Stimulated activated CD8-positive, alpha-beta memory T cell treated with anti-CD3 and anti-CD28 coated beads, Interleukin-15, amount 100 ng/mL, for 1 hour (primary cell): ENCODE data around the gene GGN.
"Not testable (repeated sequence)": the region's sequence is repeated elsewhere in the genome, so short reads cannot be mapped to it uniquely, and the experiment has no call there.

Experiments
- DNase-seq: peaks from one replicate; pipeline ENCODE4 v3.0.0-alpha.2; 2020; ENCODE audit warnings: low read depth

Gene GGN, protein sequence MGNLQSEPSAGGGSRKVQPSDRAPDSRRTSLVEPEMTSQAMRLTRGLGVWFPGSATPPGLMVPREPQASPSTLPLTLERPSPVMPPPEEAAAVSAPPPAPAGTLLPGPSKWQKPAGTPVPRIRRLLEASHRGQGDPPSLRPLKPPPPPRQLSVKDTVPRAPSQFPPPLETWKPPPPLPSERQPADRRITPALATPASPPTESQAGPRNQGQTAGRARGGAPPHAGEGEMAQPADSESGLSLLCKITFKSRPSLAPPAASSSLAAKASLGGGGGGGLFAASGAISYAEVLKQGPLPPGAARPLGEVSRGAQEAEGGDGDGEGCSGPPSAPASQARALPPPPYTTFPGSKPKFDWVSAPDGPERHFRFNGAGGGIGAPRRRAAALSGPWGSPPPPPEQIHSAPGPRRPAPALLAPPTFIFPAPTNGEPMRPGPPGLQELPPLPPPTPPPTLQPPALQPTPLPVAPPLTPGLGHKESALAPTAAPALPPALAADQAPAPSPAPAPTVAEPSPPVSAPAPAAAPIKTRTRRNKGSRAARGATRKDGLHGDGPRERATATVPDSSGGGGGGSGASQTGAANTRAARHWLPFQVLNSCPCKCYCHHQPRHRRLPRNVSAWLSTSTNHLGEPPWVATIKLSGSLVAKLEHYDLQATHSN

DNA sequence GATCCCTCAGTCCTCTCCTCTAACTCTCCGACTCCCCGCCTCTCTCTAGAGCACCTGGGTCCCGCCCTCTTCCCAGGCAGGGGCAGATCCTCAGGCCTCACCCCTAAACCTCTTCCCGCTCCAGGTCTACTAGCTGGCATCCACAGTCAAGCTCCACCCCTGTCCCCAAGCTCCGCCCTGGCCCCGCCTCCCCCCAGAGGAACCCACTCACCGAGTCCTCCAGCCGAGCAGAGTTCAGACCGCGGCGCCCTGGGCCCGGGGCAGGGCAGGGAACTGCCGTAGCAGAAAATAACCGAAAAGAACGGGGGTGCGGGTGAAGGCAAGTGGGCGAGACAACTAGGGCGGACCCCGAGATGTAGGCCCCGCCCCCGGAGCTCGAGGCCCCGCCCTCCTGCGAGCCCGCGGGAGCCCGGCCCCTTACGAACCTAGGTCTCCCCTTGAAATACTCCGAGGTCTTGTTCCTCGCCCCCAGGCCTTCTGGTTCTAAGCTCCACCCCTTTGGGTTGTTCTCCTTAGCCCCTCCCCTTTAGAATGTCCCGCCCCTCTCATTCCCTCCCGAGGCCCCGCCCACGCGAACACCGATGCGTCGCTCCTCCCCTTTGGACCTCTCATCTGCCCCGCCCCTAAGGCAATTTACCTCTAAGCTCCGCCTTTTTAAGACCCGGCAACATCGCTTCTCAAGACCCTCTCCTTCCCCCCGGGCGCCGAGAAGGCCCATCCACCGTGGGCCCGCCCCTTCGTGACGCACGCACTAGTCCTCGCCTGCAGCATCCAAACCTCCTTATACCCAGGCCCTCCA lies at the start of gene GGN:
TSS of gene GGN (minus strand) at position 485 of the 799 bp plus-strand sequence. CDS start 773 bp downstream, outside the sequence.
- peak; percentile 59 for DNase-seq

DNA sequence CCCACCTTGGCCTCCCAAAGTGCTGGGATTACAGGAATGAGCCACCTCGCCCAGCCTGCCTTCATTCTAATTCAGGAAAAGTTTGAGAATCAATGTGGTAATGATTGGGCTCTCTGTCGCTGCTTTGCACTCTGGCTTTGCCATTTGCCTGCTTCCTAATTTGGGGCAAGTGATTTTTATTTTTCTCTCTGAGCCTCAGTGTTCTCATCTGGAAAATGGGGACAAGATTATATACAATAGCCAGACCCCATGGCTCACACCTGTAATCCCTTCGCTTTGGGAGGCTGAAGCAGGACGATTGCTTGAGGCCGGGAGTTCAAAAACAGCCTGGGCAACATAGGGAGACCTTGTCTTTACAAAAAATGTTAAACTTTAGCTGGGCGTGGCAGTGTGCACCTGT lies 49.5 kb upstream of the GGN start:
- no peak for DNase-seq

DNA sequence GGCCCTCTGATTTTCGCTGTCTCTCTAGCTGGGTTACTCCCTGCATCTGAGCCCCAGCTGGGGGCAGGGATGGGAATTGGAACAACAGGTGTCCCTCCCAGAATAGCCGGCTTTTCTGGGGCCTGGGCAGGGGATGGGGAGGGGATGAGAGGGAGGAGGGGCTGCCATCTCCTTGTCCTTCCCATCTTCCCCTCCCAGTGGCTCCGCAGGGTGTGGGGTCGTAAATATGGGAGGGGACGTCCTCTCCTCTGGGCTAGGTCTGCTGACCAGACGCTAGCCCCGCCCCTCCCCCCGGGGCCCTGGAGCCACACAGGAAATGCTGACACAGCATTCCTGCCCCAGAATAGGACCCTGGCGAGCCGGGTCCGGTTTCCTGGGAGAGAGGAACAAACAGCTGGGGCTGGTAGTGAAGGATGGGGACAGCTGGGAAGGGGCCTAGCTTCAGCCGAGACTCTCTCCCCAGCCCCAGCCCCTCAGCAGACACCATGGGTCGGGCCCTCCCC lies 46.8 kb upstream of the GGN start:
- no peak for DNase-seq

DNA sequence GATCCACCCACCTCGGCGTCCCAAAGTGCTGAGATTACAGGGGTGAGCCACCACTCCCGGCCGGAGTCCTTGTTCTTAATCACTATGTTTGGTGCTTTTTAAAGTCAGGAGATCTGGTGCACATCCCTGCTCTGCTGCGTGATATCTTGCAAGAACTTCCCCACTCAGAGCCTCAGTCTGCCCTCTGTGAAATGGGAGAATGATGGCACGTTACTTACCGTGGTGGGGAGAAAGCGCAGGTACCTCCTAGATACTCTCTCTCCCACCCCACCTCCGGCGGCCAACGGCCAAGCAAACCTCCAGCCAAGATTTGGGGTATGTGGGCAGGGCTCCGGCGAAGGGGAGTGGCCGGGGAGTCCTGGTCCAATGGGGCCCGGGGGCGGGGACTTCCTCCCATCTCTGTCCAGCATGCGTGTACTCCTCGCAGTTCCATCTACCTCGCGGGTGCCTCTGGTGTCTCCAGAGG lies 45.5 kb upstream of the GGN start, which contains the start of gene RYR1:
TSS of gene RYR1 (plus strand) at position 424 of the 466 bp plus-strand sequence. CDS start 139 bp downstream, outside the sequence.
- no peak for DNase-seq

DNA sequence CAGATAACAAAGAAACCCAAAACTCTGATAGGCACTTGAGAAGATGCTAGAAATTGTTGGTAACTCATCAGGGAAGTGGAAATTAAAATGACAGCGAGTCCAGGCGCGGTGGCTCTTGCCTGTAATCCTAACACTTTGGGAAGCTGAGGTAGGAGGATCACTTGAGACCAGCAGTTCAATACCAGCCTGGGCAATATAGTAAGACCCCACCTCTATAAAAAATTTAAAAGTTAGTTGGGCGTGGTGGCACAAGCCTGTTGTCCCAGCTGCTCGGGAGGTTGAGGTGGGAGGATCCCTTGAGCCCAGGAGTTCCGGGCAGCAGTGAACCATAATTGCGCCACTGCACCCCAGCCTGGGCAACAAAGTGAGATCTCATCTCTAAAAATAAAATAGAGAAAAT lies 43.1 kb upstream of the GGN start:
- no peak for DNase-seq

DNA sequence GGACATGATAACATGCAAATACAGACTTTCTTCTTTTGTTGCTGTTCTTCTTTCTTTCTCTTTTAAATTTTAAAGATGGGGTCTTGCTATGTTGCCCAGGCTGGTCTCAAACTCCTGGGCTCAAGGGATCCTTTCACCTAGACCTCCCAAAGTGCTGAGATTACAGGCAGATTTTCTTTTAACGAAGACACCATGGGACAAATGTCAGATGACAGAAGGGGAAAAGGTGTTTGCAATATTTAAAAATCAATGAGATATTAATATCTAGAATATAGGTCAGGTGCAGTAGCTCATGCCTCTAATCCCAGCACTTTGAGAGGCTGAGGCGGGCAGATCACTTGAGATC lies 42.0 kb upstream of the GGN start:
- no peak for DNase-seq

DNA sequence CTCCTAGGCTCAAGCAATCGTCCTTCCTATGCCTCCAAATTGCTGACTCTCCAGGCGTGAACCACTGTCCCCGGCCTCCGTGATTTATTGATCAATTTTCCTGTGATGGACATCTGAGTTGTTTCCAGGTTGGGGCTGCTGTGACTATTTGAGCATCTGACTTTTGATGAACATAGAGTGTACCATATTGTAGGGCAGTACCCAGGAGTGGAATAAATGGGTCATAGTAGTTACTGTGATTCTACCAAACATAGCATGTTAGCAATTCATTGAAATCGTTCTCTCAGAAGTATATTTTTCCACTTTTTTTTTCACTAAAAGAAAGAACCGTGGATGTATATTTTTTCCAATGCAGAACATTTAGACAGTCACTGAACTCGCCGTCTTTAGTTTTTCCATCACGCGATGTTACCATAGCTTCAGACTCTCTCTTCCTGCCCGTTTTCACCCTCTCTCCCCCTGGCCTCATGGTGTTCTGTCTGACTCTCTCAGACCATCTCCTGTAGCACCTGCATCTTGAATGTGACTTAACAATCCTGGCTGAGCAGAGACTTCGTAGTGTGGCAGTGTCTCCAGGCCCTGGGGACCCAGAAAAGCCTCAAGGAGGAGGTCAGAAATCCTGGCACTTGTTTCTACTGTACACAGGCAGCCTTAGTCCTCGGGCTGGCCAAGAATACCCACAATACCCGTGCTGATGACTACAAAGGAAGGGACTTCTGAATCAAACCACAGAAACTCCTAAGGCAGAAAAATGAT lies 41.4 kb upstream of the GGN start:
- DNase-seq, result no peak

DNA sequence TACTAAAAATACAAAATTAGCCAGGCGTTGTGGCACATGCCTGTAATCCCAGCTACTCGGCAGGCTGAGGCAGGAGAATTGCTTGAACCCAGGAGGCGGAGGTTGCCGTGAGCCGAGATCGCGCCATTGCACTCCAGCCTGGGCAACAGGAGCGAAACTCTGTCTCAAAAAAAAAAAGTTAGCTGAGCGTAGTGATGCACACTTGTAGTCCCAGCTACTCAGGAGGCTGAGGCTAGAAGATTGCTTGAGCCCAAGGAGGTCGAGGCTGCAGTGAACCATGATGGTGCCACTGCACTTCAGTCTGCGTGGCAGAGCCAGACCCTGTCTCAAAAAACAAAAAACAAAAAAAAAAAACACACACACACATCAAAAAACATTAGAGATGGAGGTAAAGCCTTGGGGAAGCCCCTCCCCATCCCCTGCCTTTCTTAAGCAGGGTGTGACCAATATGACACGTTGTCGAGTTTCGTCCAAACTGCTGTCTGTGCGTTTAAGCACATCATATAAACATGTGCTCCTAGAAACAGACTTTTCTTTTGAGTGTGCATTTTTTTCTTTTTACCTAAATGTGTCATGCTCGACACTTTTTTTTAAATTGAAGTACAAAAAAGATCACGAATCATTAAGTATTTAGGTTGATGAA lies 39.3 kb upstream of the GGN start:
- not testable (repeated sequence) for DNase-seq

DNA sequence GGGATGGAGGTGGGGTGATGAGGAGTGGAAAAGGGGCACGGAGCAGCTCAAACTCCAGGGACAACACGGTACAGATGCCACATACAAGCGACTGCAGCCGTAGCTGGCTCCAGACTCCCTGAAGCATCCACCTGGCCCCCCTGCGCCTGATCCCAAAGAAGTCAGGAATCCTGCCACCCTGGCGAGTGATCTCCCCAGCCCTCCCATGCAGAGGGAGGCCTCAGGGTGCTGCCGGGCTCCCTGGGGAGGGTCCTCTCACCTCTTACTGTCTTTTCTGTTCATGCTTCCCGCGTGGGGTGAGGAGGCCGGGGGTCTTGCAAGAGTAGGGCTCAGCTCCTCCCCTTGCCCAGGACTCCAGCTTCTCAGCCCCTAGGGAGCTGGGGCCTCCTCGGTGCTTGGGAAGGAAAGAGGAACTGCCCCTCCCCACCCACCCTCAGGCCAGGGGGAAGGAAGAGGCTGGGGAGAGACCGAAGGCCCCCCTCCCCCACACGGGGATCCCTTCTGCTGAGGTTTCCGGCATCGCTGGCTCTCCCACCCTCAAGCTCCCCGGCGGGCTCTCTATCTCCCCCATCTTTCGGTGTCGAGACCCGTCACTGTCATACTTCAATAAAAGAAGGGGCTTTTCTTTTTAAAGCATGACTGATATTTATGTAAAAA lies 38.1 kb upstream of the GGN start, which contains the start of gene RASGRP4:
TSS of gene RASGRP4 (minus strand) at position 410 of the 657 bp plus-strand sequence. CDS start at position 282, 128 bp downstream.
- no peak for DNase-seq

DNA sequence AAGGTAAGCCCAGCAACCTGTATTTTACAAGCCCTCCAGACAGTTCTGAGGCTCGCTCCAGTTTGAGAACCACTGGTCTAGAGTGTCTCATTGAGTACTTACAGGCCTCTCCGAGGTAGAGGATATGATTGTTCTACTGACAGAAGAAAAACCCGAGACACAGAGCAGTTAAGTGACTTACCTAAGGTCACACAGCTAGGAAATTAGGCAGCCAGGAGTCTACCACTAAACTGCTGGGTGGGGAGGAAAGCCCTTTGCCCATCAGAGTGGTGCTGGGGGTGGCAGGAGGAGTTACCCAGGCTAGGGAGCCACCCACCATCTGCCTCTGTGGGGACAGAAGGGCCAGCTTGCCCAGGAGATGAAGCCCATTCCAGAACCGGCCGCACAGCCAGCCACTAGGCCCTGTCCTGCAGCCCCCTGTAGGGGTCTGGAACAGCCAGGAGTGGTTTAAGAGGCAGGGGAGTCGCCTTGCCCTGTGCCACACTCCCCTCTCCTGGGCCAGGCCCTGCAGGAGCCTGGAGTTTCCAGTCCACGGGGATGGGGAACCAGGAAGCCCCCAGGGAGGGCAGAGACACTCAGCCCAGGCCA lies 37.5 kb upstream of the GGN start:
- no peak for DNase-seq

DNA sequence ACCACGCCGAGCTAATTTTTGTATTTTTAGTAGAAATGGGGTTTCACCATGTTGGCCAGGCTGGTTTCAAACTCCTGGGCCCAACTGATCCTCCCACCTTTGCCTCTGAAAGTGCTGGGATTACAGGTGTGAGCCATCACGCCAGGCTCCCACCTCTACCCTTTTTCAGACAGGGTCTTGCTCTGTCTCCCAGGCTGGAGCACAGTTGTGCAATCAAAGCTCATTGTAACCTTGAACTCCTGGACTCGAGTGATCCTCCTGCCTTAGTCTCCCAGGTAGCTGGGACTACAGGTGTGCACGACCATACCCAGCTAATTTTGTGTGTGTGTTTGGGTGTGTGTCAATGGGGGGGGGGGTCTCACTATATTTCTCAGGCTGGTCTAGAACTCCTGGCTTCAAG lies 36.4 kb upstream of the GGN start:
- no peak for DNase-seq

DNA sequence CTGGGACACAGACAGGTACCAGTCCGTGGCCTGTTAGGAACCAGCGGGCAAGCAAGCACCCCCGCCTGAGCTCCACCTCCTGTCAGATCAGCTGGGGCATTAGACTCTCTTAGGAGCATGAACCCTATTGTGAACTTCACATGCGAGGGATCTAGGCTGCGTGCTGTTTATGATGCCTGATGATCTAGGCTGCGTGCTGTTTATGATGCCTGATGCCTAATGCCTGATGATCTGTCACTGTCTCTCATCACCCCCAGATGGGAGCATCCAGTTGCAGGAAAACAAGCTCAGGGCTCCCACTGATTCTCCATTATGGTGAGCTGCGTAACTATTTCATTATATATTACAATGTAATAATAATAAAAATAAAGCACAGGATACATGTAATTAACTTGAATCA lies 34.6 kb upstream of the GGN start:
- DNase-seq, result no peak

DNA sequence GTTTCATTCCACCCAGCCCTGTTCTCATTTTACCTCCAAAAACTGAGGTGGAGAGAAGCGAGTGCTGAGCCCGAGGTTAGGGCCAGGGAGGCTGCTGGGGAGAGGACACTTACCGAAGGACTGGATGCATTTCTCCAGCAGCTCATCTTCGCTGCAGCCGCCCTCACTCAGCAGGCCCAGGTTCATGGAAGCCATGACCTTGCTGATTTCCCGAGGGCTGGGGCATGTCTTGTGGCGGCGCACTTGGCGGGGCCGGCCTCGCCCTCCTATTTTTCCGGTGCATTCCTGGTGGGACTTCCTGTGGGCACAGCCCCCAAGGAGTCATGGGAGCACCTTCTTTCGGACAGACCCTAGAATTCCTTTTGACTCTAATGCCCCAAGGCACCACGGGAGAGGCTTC lies 34.0 kb upstream of the GGN start:
- no peak for DNase-seq

DNA sequence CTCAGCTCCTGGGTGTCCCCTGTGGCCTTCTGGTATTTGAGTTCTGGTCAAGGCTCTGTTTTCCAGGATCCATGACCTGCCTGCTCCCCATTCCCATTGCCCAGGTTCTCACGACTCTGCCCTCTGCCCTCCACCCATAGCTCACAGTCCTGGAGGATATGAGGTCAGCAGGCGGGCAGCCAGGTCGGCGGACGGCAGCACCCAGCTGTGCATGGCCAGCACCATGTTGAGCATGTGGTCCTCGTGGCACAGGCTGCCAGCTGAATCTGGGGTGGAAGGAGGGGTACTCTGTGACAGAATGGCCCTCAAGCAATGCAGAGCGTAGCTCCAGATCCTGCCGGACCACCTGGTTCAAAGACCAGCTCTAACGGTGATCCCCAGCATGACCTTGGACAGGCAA lies 33.1 kb upstream of the GGN start:
- DNase-seq, result no peak

DNA sequence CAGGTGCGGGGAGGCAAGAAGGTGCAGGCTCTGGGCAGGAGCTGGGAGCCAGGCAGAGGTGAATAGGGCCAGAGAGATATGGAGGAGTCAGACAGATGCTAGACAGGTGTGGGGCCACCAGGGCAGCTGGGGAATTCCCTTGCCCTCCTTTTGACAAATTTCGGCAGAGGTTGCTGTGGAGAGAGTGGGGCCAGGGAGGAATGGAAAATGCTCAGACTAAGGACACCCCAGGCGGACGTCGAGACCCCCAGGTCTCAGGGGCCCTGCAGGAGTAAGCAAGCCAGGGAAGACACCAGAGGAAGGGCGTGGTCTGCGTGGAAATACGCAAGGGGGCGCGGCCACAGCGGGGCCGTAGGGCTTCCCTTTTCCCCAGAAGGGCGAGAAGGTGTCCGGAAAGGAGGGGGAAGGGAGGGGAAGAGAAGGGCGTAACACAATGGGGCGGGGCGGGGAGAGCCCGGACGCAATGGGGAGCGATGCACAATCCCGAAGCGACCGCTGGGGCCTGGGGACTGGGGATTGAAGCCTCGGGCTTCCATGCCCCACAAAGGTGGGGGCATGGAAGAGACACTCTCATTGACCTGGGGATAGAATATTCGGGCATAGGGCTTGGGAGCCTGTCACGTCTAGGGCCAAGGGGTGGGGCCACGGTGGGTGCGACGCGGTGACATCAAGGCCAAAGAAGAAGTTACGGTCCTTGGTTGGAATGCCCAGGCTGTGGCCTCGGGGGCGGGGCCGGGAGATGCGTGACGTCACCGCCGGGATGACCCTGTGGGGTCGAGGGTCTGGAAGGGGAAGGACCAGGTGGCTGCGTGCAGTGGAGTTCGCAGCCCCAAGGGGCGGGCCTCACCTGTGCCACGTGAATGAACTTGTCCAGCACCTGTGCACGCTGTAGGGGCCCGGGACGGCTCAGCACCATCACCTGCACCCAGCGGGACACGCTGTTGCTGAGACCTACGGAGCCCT lies 30.0 kb upstream of the GGN start:
- no peak for DNase-seq

DNA sequence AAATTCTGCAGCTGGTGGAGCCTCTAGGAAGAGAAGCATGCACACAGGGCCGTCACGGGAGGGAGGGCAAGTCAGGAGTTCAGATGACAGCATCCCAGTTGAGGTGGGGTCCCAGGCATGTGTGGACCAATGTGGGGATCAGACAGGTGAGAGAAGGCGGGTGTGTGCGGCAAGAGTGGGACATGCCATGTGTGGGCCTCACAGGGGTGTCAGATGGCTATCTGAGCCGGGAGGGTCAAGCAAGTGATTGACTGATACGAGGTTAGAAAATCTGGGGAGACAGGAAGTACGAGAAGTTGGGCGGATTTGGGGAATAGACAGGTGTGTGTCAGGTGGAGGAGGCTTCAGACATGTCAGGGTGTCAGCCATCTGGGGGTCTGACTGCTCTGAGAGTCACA lies 29.3 kb upstream of the GGN start:
- no peak for DNase-seq

DNA sequence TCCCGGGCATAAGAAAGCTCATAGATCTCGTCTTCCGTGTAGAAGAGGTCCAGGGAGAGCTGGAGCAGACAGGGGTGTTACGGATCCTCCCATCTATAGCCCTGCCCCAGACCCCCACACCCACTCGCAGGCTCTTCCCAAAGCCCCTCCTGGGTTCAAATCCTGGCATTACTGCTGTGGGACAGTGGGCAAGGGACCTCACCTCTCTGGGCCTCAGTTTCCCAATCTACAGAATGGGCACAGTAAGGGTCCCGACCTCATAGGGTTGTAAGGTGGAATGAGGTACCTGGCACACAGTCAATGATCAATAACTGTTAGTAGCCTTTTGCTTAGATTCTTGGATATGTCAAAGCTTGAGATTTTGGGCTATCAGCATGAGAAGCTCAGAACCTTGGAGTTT lies 25.6 kb upstream of the GGN start:
- DNase-seq, result no peak

DNA sequence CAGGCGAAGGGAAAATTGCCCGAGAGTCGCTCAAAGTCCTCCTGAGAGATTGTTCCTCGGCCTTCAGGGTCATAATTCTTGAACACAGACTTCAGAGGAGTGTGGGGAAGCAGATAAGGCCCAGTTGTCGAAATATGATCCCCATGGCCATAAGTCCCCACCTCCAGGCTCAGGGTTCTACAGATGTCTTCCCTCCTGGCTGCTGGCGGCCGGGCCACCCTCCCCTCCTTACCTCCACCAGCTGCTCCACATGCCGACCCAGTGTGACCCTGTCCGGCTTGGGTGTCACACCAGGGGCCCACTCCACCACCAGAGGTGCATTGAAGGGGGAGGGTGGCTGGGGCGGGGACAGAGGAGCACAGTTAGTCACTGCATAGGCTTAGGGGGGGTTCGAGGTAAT lies 25.1 kb upstream of the GGN start:
- no peak for DNase-seq

DNA sequence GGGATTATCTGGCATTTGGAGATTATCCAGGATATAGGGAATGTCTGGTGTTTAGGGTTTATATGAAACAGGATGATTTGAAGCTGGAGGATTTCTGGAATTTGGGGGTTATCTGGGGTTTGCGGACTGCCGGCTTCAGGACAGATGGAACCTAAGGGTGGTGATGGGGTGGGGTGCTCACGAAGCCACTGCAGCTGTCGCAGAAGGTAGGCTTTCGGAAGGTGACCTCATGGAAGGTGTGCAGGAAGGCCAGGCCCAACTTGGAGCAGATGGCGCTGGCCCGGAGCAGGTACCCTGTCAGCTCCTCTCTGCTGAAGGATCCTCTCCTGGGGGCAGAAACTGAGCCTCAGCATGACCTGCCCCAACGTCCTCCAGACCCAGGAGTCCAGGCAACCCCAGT lies 24.7 kb upstream of the GGN start:
- no peak for DNase-seq
